Measurements from ENCODE around the gene NEU1. TPM values are rescaled to one million over a fixed set of nuclear protein-coding genes. Genes with fewer than 3 reads are reported as not detected.
"Not testable (repeated sequence)": the region's sequence is repeated elsewhere in the genome, so short reads cannot be mapped to it uniquely, and the experiment has no call there.

NEU1 gene
- total and polyA plus RNA-seq, 2 donors (not counting 1 experiment from before 2014, with no cell fraction given) = 25.3 to 35.1 TPM

DNA sequence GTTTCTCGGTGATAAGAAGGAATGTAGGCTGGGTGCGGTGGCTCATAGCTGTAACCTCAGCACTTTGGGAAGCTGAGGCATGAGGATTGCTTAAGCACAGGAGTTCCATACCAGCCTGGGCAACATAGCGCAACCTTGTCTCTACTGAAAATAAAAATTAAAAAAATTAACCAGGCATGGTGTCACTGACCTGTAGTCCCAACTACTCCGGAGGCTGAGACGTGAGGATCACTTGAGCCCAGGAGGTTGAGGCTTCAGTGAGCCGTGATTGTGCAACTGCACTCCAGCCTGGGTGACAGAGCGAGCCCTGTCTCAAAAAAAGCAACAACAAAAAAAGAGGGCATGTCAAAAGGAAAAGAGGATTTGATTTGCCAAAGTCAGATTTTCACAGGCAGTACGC lies 3.9 kb downstream of the NEU1 start:
- H3K9me3 ChIP-seq (ENCODE audit: control extremely low read depth in 1 of 3, control insufficient read depth in 2 of 3, insufficient read depth in 1 of 3, low read length in 2 of 3) = no peaks in the 10 kb centered on the region
- no peak overlapping the region for H3K4me2 ChIP-seq (replicated peaks; ENCODE audit: low read depth, low read length, poor library complexity, severe bottlenecking)
- peaks cover 16% of the 10 kb centered on the region for H3K79me2 ChIP-seq (ENCODE audit: control insufficient read depth, insufficient read depth, low read length)
- H3K27me3 Mint-ChIP-seq = no peaks in the 10 kb centered on the region
- no peak overlapping the region for H3K27ac Mint-ChIP-seq
- ChIA-PET CTCF (no interaction called here), POLR2A (interaction anchor here (0.5 kb wide), 1 partner anchor 312 kb away, joined by 3 read pairs; the partner anchor contains the start of gene ATP6V1G2)
- no peak overlapping the region for H3K27ac ChIP-seq (ENCODE audit: low read length in 2 of 2)
- H3K4me1 Mint-ChIP-seq = peaks cover 19% of the 10 kb centered on the region
- no peak overlapping the region for H2AFZ ChIP-seq (ENCODE audit: insufficient read depth, low read depth, low read length, poor library complexity, severe bottlenecking)
- intact Hi-C loops (cut with micrococcal nuclease) = no loop called here
- ATAC-seq (ENCODE audit: low read depth) (no peak), DNase-seq (no peak)
- H3K9ac ChIP-seq (ENCODE audit: low read length) = no peak overlapping the region
- H3K36me3 ChIP-seq (replicated peaks in 1 of 2; ENCODE audit: control extremely low read depth in 1 of 2, control insufficient read depth in 1 of 2, extremely low read depth in 1 of 2, insufficient read depth in 2 of 2, low read length in 1 of 2) = peaks cover 2 to 27% of the 10 kb centered on the region in 2 experiments
- H4K20me1 ChIP-seq (ENCODE audit: control insufficient read depth, insufficient read depth, low read length, poor library complexity, severe bottlenecking) = no peaks in the 10 kb centered on the region
- no peak for TF ChIP-seq EZH2 (IDR thresholded peaks at IDR 0.05; ENCODE audit: borderline replicate concordance, insufficient read depth, low read depth, low read length, poor library complexity, severe bottlenecking)
- TF ChIP-seq, protein P1, sequence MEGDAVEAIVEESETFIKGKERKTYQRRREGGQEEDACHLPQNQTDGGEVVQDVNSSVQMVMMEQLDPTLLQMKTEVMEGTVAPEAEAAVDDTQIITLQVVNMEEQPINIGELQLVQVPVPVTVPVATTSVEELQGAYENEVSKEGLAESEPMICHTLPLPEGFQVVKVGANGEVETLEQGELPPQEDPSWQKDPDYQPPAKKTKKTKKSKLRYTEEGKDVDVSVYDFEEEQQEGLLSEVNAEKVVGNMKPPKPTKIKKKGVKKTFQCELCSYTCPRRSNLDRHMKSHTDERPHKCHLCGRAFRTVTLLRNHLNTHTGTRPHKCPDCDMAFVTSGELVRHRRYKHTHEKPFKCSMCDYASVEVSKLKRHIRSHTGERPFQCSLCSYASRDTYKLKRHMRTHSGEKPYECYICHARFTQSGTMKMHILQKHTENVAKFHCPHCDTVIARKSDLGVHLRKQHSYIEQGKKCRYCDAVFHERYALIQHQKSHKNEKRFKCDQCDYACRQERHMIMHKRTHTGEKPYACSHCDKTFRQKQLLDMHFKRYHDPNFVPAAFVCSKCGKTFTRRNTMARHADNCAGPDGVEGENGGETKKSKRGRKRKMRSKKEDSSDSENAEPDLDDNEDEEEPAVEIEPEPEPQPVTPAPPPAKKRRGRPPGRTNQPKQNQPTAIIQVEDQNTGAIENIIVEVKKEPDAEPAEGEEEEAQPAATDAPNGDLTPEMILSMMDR (IDR thresholded peaks at IDR 0.05) = no peak
- no peaks in the 10 kb centered on the region for H3K9me3 Mint-ChIP-seq (ENCODE audit: insufficient read depth)
- H3K4me3 Mint-ChIP-seq = no peak overlapping the region
- peaks cover 13 to 16% of the 10 kb centered on the region in 2 donors for H3K4me1 ChIP-seq (ENCODE audit: control insufficient read depth in 2 of 2, insufficient read depth in 2 of 2, low read length in 2 of 2)
- no peaks in the 10 kb centered on the region for H3K27me3 ChIP-seq (replicated peaks in 1 of 4; ENCODE audit: control extremely low read depth in 1 of 4, control insufficient read depth in 3 of 4, insufficient read depth in 4 of 4, low read length in 3 of 4)
- no peak overlapping the region for H3K4me3 ChIP-seq (ENCODE audit: control extremely low read depth in 1 of 5, extremely low read depth in 1 of 5, insufficient read depth in 1 of 5, low read depth in 2 of 5, low read length in 4 of 5)
- 88% methylated on average over 6 of the region's 8 CpGs for WGBS (ENCODE audit: insufficient coverage)

DNA sequence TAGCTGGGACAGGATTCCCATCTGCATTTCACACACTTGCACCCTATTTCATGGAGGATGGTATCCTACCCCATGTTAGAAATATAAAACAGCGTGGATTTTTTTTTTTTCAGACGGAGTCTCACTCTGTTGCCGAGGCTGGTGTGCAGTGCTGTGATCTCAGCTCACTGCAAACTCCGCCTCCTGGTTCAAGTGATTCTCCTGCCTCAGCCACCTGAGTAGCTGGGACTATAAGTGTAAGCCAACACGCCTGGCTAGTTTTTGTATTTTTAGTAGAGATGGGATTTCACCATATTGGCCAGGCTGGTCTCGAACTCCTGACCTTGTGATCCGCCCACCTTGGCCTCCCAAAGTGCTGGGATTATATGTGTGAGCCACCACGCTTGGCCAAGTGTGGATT lies 4.8 kb downstream of the NEU1 start:
- H3K9ac ChIP-seq (ENCODE audit: low read length); H3K4me3 Mint-ChIP-seq; POLR2A ChIA-PET; ATAC-seq (ENCODE audit: low read depth); H3K4me1 ChIP-seq (ENCODE audit: control insufficient read depth in 2 of 2, insufficient read depth in 2 of 2, low read length in 2 of 2); H3K27ac Mint-ChIP-seq; H2AFZ ChIP-seq (ENCODE audit: insufficient read depth, low read depth, low read length, poor library complexity, severe bottlenecking); CTCF ChIA-PET; H3K9me3 ChIP-seq (ENCODE audit: control extremely low read depth in 1 of 3, control insufficient read depth in 2 of 3, insufficient read depth in 1 of 3, low read length in 2 of 3); H4K20me1 ChIP-seq (ENCODE audit: control insufficient read depth, insufficient read depth, low read length, poor library complexity, severe bottlenecking); intact Hi-C loops (cut with micrococcal nuclease); H3K27me3 Mint-ChIP-seq; DNase-seq; H3K9me3 Mint-ChIP-seq (ENCODE audit: insufficient read depth); H3K27ac ChIP-seq (ENCODE audit: low read length in 2 of 2); H3K4me3 ChIP-seq (ENCODE audit: control extremely low read depth in 1 of 5, extremely low read depth in 1 of 5, insufficient read depth in 1 of 5, low read depth in 2 of 5, low read length in 4 of 5); H3K27me3 ChIP-seq (replicated peaks in 1 of 4; ENCODE audit: control extremely low read depth in 1 of 4, control insufficient read depth in 3 of 4, insufficient read depth in 4 of 4, low read length in 3 of 4); H3K4me2 ChIP-seq (replicated peaks; ENCODE audit: low read depth, low read length, poor library complexity, severe bottlenecking); H3K79me2 ChIP-seq (ENCODE audit: control insufficient read depth, insufficient read depth, low read length): not testable (repeated sequence)
- 100% methylated on average over 8 of the region's 8 CpGs for WGBS (ENCODE audit: insufficient coverage)
- peaks cover 2 to 27% of the 10 kb centered on the region in 2 experiments for H3K36me3 ChIP-seq (replicated peaks in 1 of 2; ENCODE audit: control extremely low read depth in 1 of 2, control insufficient read depth in 1 of 2, extremely low read depth in 1 of 2, insufficient read depth in 2 of 2, low read length in 1 of 2)
- peaks cover 14% of the 10 kb centered on the region for H3K4me1 Mint-ChIP-seq

DNA sequence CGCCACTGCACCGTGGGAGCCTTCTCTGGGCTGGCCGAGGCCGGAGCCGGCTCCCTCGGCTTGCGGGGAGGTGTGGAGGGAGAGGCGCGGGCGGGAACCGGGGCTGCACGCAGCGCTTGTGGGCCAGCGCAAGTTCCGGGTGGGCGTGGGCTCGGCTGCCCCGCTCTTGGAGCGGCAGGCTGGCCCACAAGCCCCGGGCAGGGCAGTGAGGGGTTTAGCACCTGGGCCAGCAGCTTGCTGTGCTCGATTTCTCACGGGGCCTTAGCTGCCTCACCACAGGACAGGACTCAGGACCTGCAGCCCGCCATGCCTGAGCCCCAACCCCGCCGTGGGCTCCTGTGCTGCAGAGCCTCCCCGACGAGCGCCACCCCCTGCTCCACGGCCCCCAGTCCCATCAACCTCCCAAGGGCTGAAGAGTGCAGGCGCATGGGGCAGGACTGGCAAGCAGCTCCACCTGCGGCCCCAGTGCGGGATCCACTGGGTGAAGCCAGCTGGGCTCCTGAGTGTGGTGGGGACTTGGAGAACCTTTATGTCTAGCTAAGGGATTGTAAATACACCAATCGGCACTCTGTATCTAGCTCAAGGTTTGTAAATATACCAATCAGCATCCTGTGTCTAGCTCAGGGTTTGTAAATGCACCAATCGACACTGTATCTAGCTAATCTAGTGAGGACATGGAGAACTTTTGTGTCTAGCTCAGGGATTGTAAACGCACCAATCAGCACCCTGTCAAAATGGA lies 10.5 kb downstream of the NEU1 start:
- H3K4me1 Mint-ChIP-seq; H3K27me3 Mint-ChIP-seq; H3K79me2 ChIP-seq (ENCODE audit: control insufficient read depth, insufficient read depth, low read length); intact Hi-C loops (cut with micrococcal nuclease); H3K9me3 ChIP-seq (ENCODE audit: control extremely low read depth in 1 of 3, control insufficient read depth in 2 of 3, insufficient read depth in 1 of 3, low read length in 2 of 3); H3K4me3 ChIP-seq (ENCODE audit: control extremely low read depth in 1 of 5, extremely low read depth in 1 of 5, insufficient read depth in 1 of 5, low read depth in 2 of 5, low read length in 4 of 5); H3K27ac Mint-ChIP-seq; ATAC-seq (ENCODE audit: low read depth); H3K36me3 ChIP-seq (replicated peaks in 1 of 2; ENCODE audit: control extremely low read depth in 1 of 2, control insufficient read depth in 1 of 2, extremely low read depth in 1 of 2, insufficient read depth in 2 of 2, low read length in 1 of 2); H3K4me3 Mint-ChIP-seq; H3K4me2 ChIP-seq (replicated peaks; ENCODE audit: low read depth, low read length, poor library complexity, severe bottlenecking); H3K9me3 Mint-ChIP-seq (ENCODE audit: insufficient read depth); H4K20me1 ChIP-seq (ENCODE audit: control insufficient read depth, insufficient read depth, low read length, poor library complexity, severe bottlenecking); CTCF ChIA-PET; POLR2A ChIA-PET; H3K4me1 ChIP-seq (ENCODE audit: control insufficient read depth in 2 of 2, insufficient read depth in 2 of 2, low read length in 2 of 2); H3K9ac ChIP-seq (ENCODE audit: low read length); H2AFZ ChIP-seq (ENCODE audit: insufficient read depth, low read depth, low read length, poor library complexity, severe bottlenecking); H3K27ac ChIP-seq (ENCODE audit: low read length in 2 of 2); DNase-seq; H3K27me3 ChIP-seq (replicated peaks in 1 of 4; ENCODE audit: control extremely low read depth in 1 of 4, control insufficient read depth in 3 of 4, insufficient read depth in 4 of 4, low read length in 3 of 4): not testable (repeated sequence)
- 96% methylated on average over 30 of the region's 35 CpGs for WGBS (ENCODE audit: insufficient coverage)
